GM23338 (cell line): ENCODE data around the gene OLIG1. TPM values are rescaled to one million over a fixed set of nuclear protein-coding genes. Genes with fewer than 3 reads are reported as not detected.

ENCODE experiments used
- ATAC-seq: fragments of 200-7000 bp; cut with Tn5 transposase; 3 replicates; pipeline ENCODE4 v1.9.1; 2020
- DNase-seq: peaks from one replicate; pipeline ENCODE4 v3.0.0-alpha.2; 2015; ENCODE audit warnings: low spot score
- H2AFZ ChIP-seq: fragments of 200-600 bp; sonication (generic); 2 replicates; pipeline ENCODE4 v1.8.0; 2016; ENCODE audit warnings: antibody characterized with exemption, mild to moderate bottlenecking, moderate library complexity
- H3F3A ChIP-seq: fragments of 200-600 bp; sonication (generic); replicated peaks from 2 replicates; pipeline ENCODE4 v1.8.0; 2017; ENCODE audit warnings: antibody characterized with exemption, mixed run types, low read depth
- H3K27ac ChIP-seq: fragments of 200-600 bp; sonication (generic); 2 replicates; pipeline ENCODE4 v1.6.1; 2016; ENCODE audit warnings: low read depth
- H3K27me3 ChIP-seq: fragments of 200-600 bp; sonication (generic); 2 replicates; pipeline ENCODE4 v1.8.0; 2016; ENCODE audit warnings: mild to moderate bottlenecking, mixed run types, moderate library complexity; ENCODE audit not compliant: insufficient read depth
- H3K36me3 ChIP-seq: fragments of 200-600 bp; sonication (generic); 2 replicates; pipeline ENCODE4 v1.8.0; 2016; ENCODE audit warnings: mild to moderate bottlenecking; ENCODE audit not compliant: insufficient read depth
- H3K4me1 ChIP-seq: fragments of 200-600 bp; sonication (generic); 2 replicates; pipeline ENCODE4 v1.8.0; 2016; ENCODE audit warnings: mild to moderate bottlenecking, moderate library complexity; ENCODE audit not compliant: insufficient read depth
- H3K4me2 ChIP-seq: fragments of 200-600 bp; sonication (generic); 2 replicates; pipeline ENCODE4 v1.7.1; 2017; ENCODE audit warnings: mixed run types
- H3K4me3 ChIP-seq: fragments of 200-600 bp; sonication (generic); 2 replicates; pipeline ENCODE4 v1.6.1; 2016; ENCODE audit warnings: mixed run types
- H3K79me2 ChIP-seq: fragments of 200-600 bp; sonication (generic); replicated peaks from 2 replicates; pipeline ENCODE4 v1.8.0; 2017; ENCODE audit warnings: mild to moderate bottlenecking; ENCODE audit not compliant: insufficient read depth
- H3K9me2 ChIP-seq: fragments of 200-600 bp; sonication (generic); 2 replicates; pipeline ENCODE4 v1.8.0; 2017; ENCODE audit not compliant: insufficient read depth
- H4K20me1 ChIP-seq: fragments of 200-600 bp; sonication (generic); replicated peaks from 2 replicates; pipeline ENCODE4 v1.8.0; 2017; ENCODE audit warnings: mild to moderate bottlenecking; ENCODE audit not compliant: insufficient read depth
- H3K27ac Mint-ChIP-seq: 2 replicates; pipeline ENCODE4 v1.8.0; 2020; ENCODE audit warnings: inconsistent platforms, mild to moderate bottlenecking, moderate library complexity, mixed read lengths
- H3K27me3 Mint-ChIP-seq: 3 replicates; pipeline ENCODE4 v1.8.0; 2022; ENCODE audit warnings: low read depth, mild to moderate bottlenecking, moderate library complexity, mixed read lengths, inconsistent platforms; ENCODE audit not compliant: insufficient read depth, poor library complexity
- H3K36me3 Mint-ChIP-seq: 3 replicates; pipeline ENCODE4 v1.8.0; 2021; ENCODE audit warnings: low read depth, mild to moderate bottlenecking, inconsistent platforms, moderate library complexity, mixed read lengths
- H3K4me1 Mint-ChIP-seq: 3 replicates; pipeline ENCODE4 v1.8.0; 2020; ENCODE audit warnings: mild to moderate bottlenecking, inconsistent platforms, mixed read lengths
- H3K4me3 Mint-ChIP-seq: 3 replicates; pipeline ENCODE4 v1.8.0; 2021; ENCODE audit warnings: moderate library complexity, mild to moderate bottlenecking, inconsistent platforms, mixed read lengths
- H3K9me3 Mint-ChIP-seq: 3 replicates; pipeline ENCODE4 v1.8.0; 2020; ENCODE audit warnings: moderate library complexity, mild to moderate bottlenecking, inconsistent platforms, mixed read lengths
- CREB1 ChIP-seq: fragments of 250-450 bp; sonication (Bioruptor Pico); IDR thresholded peaks from 2 replicates; pipeline ENCODE4 v1.5.0; 2020; ENCODE audit warnings: low read depth, mild to moderate bottlenecking, moderate library complexity
- CTCF ChIP-seq, 2 experiments: fragments of 200-600 bp in 1 of 2; sonication (generic) in 1 of 2; conservative IDR thresholded peaks; 2 replicates each; pipeline versions ENCODE4 v1.5.1 to v1.6.1; 2016 to 2017; ENCODE audit warnings: antibody characterized with exemption in 2 of 2, low read depth in 2 of 2, mild to moderate bottlenecking in 2 of 2, moderate library complexity in 1 of 2
- EZH2 ChIP-seq: fragments of 200-600 bp; sonication (generic); IDR thresholded peaks from one replicate; pipeline ENCODE4 v1.8.0; 2017; ENCODE audit warnings: antibody characterized with exemption, mild to moderate bottlenecking, low read depth; ENCODE audit not compliant: unreplicated experiment
- JUNB ChIP-seq: IDR thresholded peaks from one replicate; pipeline ENCODE4 v1.6.1; 2016; ENCODE audit warnings: antibody characterized with exemption; ENCODE audit not compliant: unreplicated experiment
- POLR2AphosphoS5 ChIP-seq: IDR thresholded peaks from 2 replicates; pipeline ENCODE4 v1.6.1; 2016; ENCODE audit warnings: antibody characterized with exemption, low read depth
- STAT1 ChIP-seq: IDR thresholded peaks from one replicate; pipeline ENCODE4 v1.6.1; 2016; ENCODE audit warnings: antibody characterized with exemption; ENCODE audit not compliant: unreplicated experiment
- ZNF462 ChIP-seq: fragments of 250-450 bp; sonication (Bioruptor Pico); IDR thresholded peaks from 2 replicates; pipeline ENCODE4 v1.5.0; 2020; ENCODE audit warnings: mild to moderate bottlenecking, moderate library complexity
- polyA plus RNA-seq: library from polyadenylated mRNA; unstranded; fragments of >200 nt; fragmentation: Nextera tagmentation; extraction: Ambion mirVana; gene quantifications from 2 replicates; pipeline ENCODE4 v1.2.1, GENCODE V29; 2016
- total RNA-seq: library from RNA; depleted of rRNA; stranded (reverse); fragments of >200 nt; shearing (Covaris generic); gene quantifications from 2 replicates; pipeline ENCODE4 v1.2.3, GENCODE V29; 2014; rRNA removed
- TF ChIP-seq, protein P1 (sequence below): IDR thresholded peaks from 2 replicates; pipeline ENCODE4 v1.6.1; 2016; ENCODE audit warnings: antibody characterized with exemption

OLIG1 gene
- total and polyA plus RNA-seq, 2 experiments from 2014 or later: 0.14 to 0.81 TPM

DNA sequence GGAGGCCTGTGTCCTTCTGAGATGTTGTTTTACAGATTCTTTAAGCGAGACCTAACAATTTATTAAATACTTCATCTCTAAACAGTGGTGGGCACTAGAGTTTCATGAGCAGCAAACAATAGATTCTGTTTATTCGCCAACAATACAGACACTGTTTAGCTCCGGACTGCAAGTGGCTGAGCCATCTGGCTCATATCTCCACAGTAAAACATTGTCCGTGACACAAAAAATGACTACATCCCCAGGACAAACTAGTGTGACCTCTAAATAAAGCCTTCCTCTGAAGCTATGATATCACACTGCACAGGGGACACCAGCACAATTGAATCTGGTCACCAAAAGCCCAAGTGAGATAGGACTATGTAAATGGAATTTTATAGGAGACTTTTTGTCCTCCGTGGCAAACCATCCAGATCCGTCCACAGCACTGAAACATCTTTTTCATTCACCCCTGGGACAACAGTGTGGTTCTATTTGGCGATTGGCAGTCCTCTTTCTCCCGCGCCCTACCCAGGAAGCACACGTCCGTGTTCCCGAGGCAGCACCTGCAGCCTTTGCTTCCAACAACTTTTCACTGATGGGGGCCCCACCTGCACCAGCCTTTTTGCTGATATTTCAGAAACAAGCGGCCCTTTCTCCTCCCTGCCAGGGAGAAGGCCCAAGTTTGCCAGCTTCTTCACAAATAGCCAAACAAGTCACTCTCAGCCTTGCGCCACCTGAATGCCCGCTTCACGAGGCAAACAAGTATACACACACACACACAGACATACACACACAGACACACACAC, 47.4 kb downstream of the OLIG1 start:
- TF ChIP-seq ZNF462: no peak
- no peak for TF ChIP-seq CREB1 (CRISPR knock-in tag)
- TF ChIP-seq, protein P1, sequence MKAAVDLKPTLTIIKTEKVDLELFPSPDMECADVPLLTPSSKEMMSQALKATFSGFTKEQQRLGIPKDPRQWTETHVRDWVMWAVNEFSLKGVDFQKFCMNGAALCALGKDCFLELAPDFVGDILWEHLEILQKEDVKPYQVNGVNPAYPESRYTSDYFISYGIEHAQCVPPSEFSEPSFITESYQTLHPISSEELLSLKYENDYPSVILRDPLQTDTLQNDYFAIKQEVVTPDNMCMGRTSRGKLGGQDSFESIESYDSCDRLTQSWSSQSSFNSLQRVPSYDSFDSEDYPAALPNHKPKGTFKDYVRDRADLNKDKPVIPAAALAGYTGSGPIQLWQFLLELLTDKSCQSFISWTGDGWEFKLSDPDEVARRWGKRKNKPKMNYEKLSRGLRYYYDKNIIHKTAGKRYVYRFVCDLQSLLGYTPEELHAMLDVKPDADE: no peak
- TF ChIP-seq EZH2: no peak
- TF ChIP-seq POLR2AphosphoS5: no peak
- no peak for TF ChIP-seq STAT1
- TF ChIP-seq JUNB: no peak
- no peak for TF ChIP-seq CTCF (conservative IDR thresholded peaks at IDR 0.05; ENCODE audit: low read depth in 2 of 2)
- Histone ChIP-seq H3K79me2 (no peaks in the 10 kb centered on the region), H3K36me3 (no peaks in the 10 kb centered on the region), H4K20me1 (no peaks in the 10 kb centered on the region), H3F3A (no peaks in the 10 kb centered on the region), H2AFZ (no peak overlapping the region), H3K4me1 (peaks cover 42% of the 10 kb centered on the region), H3K4me3 (no peak overlapping the region), H3K27ac (no peak overlapping the region), H3K9me2 (no peaks in the 10 kb centered on the region), H3K27me3 (0 out of 2 replicates have a peak, but pooled peaks cover under 1% of the 10 kb centered on the region), H3K4me2 (peak overlapping the region; percentile 51)
- ATAC-seq (no peak), DNase-seq (no peak)
- H3K4me3 Mint-ChIP-seq: no peak overlapping the region
- H3K27me3 Mint-ChIP-seq: peaks cover 9% of the 10 kb centered on the region
- no peak overlapping the region for H3K27ac Mint-ChIP-seq
- H3K36me3 Mint-ChIP-seq: no peaks in the 10 kb centered on the region
- no peaks in the 10 kb centered on the region for H3K9me3 Mint-ChIP-seq
- H3K4me1 Mint-ChIP-seq: peaks cover 55% of the 10 kb centered on the region

Other genes starting within 250 kb of the OLIG1 start
- 0.04 and 1.4 TPM in 2 replicates for gene OLIG2, start 44.2 kb upstream of the OLIG1 start, total RNA-seq
- gene OLIG2, start 44.2 kb upstream of the OLIG1 start, polyA plus RNA-seq: 0.09 and 0.15 TPM in 2 replicates
- 11.1 and 18.2 TPM in 2 replicates for gene IFNAR2, start 159.8 kb downstream of the OLIG1 start, total RNA-seq
- 14.5 and 16.8 TPM in 2 replicates for gene IFNAR2, start 159.8 kb downstream of the OLIG1 start, polyA plus RNA-seq
- 2.1 and 2.5 TPM in 2 replicates for gene IL10RB, start 196.2 kb downstream of the OLIG1 start, total RNA-seq
- 2.2 and 2.4 TPM in 2 replicates for gene IL10RB, start 196.2 kb downstream of the OLIG1 start, polyA plus RNA-seq